Ishikawa (cell line): ENCODE measurements around the gene STK26.

ENCODE experiments used
- EP300 ChIP-seq: IDR thresholded peaks from 2 replicates; pipeline ENCODE4 v1.6.1; 2012; ENCODE audit warnings: borderline replicate concordance
- MAX ChIP-seq: IDR thresholded peaks from 2 replicates; pipeline ENCODE4 v1.6.1; 2012
- NFIC ChIP-seq: IDR thresholded peaks from 2 replicates; pipeline ENCODE4 v1.6.1; 2012
- YY1 ChIP-seq: IDR thresholded peaks from 2 replicates; pipeline ENCODE4 v1.6.1; 2012; ENCODE audit warnings: low read depth

- TF ChIP-seq EP300: no peak
- no peak for TF ChIP-seq MAX
- no peak for TF ChIP-seq NFIC
- no peak for TF ChIP-seq YY1
Measured at GRCh38 chrX:132041015-132041414, 17.9 kb downstream of the STK26 start.
